HepG2 (cell line): ENCODE data around the gene COL9A3. TPM values are rescaled to one million over a fixed set of nuclear protein-coding genes. Genes with fewer than 3 reads are reported as not detected.

Experiments used
- ATM ChIP-seq: fragments of 450-650 bp; IDR thresholded peaks from 2 replicates; pipeline ENCODE4 v1.7.1; 2017; ENCODE audit warnings: mild to moderate bottlenecking, borderline replicate concordance
- DMTF1 ChIP-seq: sonication (generic); formaldehyde crosslinking; IDR thresholded peaks from 2 replicates; pipeline ENCODE4 v1.4.0; 2020; ENCODE audit warnings: mild to moderate bottlenecking, missing genetic modification reagents
- FOXC1 ChIP-seq: sonication (generic); formaldehyde crosslinking; IDR thresholded peaks from 2 replicates; pipeline ENCODE4 v1.8.0; 2022; ENCODE audit warnings: mild to moderate bottlenecking, missing genetic modification reagents, borderline replicate concordance
- PBX2 ChIP-seq: IDR thresholded peaks from 2 replicates; pipeline ENCODE4 v1.6.1; 2016; ENCODE audit warnings: control low read depth
- RARA ChIP-seq: IDR thresholded peaks from 2 replicates; pipeline ENCODE4 v1.6.1; 2016; ENCODE audit warnings: missing genetic modification reagents, missing compliant biosample characterization
- SAP130 ChIP-seq: IDR thresholded peaks from 2 replicates; pipeline ENCODE4 v1.6.1; 2016; ENCODE audit warnings: low read depth
- TBP ChIP-seq: sonication (generic); formaldehyde crosslinking; IDR thresholded peaks from 2 replicates; pipeline ENCODE4 v1.5.0; 2020; ENCODE audit warnings: missing genetic modification reagents
- ZNF18 ChIP-seq: sonication (generic); formaldehyde crosslinking; IDR thresholded peaks from 2 replicates; pipeline ENCODE4 v1.8.0; 2022; ENCODE audit warnings: mild to moderate bottlenecking, missing genetic modification reagents; ENCODE audit not compliant: insufficient replicate concordance
- ZNF274 ChIP-seq: sonication (generic); formaldehyde crosslinking; IDR thresholded peaks from 2 replicates; pipeline ENCODE4 v1.5.1; 2020; ENCODE audit warnings: mild to moderate bottlenecking, missing genetic modification reagents
- ZNF382 ChIP-seq: sonication (generic); formaldehyde crosslinking; IDR thresholded peaks from 2 replicates; pipeline ENCODE4 v1.5.0; 2020; ENCODE audit warnings: missing genetic modification reagents, mild to moderate bottlenecking, borderline replicate concordance
- ZNF503 ChIP-seq: sonication (generic); formaldehyde crosslinking; IDR thresholded peaks from 2 replicates; pipeline ENCODE4 v1.4.0; 2020; ENCODE audit warnings: missing genetic modification reagents
- ZNF609 ChIP-seq: sonication (generic); formaldehyde crosslinking; IDR thresholded peaks from 2 replicates; pipeline ENCODE4 v1.4.0; 2020; ENCODE audit warnings: mild to moderate bottlenecking, missing genetic modification reagents, borderline replicate concordance
- ZNF703 ChIP-seq: sonication (generic); formaldehyde crosslinking; IDR thresholded peaks from 2 replicates; pipeline ENCODE4 v1.5.1; 2020; ENCODE audit warnings: missing genetic modification reagents, mild to moderate bottlenecking, moderate library complexity, borderline replicate concordance
- polyA plus RNA-seq, 8 experiments: library from polyadenylated mRNA; depleted of rRNA in 3 of 8; stranded (reverse) in 7 of 8; unstranded in 1 of 8; fragments of >200 nt; fragmentation: Illumina TruSeq in 4 of 8; extraction: Trizol in 4 of 8; gene quantifications; 2 replicates each; pipeline versions ENCODE4 v1.2.1 to v1.2.3, GENCODE V29; 2011 to 2016; ENCODE audit warnings: low read depth in 4 of 8, missing spikeins in 1 of 8, mixed read lengths in 1 of 8; ENCODE audit not compliant: insufficient read depth in 1 of 8
- total RNA-seq, 5 experiments: library from RNA; depleted of rRNA; stranded (reverse); fragments of >200 nt; fragmentation: Illumina TruSeq; extraction: Trizol; gene quantifications; 2 replicates each; pipeline ENCODE4 v1.2.3, GENCODE V29; 2016; ENCODE audit warnings: low read depth in 1 of 5
- TF ChIP-seq, protein P1 (sequence below): sonication (generic); formaldehyde crosslinking; IDR thresholded peaks from 2 replicates; pipeline ENCODE4 v1.4.0; 2020; ENCODE audit warnings: mild to moderate bottlenecking, missing genetic modification reagents

COL9A3 gene
- total and polyA plus RNA-seq, 2 of the 13 experiments (the other 11 are each of a cell fraction or from before 2014, with no cell fraction given): 155 to 204 TPM

DNA sequence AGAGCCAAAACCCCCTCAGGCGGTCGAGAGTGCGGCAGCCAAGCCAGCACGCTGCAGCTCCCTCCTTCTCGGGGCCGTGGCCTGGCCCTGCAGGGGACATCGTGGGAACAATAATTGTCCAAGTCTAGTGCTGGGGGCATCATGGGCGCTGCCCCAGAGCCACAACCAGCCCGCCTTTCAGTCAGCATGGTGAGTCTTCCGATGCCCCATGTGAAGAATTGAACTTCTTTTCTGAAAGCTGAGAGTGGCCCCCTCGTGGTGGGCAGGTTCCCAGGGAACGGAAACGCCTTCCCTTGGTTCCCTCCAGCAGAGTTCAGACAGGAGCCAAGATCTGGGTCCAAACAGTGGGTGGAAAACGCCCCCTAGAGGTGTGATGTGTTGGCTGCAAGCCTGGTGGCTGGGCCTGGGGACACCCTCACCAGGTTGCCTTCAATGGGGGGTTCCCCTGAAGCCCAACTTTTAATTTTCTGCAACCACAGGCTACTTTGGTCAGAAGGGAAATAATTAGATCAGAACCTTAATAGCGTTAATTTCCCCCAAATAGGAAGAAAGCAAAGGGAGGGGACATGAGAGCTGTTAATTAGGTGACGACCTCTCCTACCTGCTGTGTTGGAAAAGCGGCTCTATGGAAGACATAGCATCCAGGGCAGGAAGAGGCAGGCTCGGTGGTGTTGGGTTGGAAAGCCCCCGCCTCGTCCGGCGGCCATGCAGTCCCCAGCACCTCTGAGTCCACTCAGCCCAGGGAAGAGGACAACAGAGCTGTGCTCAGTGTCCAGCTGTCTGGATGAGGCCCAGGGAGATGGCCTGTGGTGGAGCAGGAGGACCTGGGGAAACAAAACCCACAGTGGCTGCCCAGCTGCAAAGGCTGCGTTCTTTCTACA lies 25.3 kb upstream of the COL9A3 start (continued):
- TF ChIP-seq ZNF503 (CRISPR knock-in tag) (no peak; the same call in 1 of the 2 replicates), DMTF1 (CRISPR knock-in tag) (no peak), TBP (no peak), PBX2 (CRISPR knock-in tag) (no peak), ZNF382 (CRISPR knock-in tag) (no peak), SAP130 (CRISPR knock-in tag) (peak; percentile 86), ZNF703 (CRISPR knock-in tag) (no peak), FOXC1 (CRISPR knock-in tag) (no peak; the same call in 1 of the 2 replicates), ATM (no peak), ZNF274 (CRISPR knock-in tag) (peak; percentile 92), ZNF609 (CRISPR knock-in tag) (no peak), RARA (CRISPR knock-in tag) (peak; percentile 85), ZNF18 (no peak)
- TF ChIP-seq, protein P1, sequence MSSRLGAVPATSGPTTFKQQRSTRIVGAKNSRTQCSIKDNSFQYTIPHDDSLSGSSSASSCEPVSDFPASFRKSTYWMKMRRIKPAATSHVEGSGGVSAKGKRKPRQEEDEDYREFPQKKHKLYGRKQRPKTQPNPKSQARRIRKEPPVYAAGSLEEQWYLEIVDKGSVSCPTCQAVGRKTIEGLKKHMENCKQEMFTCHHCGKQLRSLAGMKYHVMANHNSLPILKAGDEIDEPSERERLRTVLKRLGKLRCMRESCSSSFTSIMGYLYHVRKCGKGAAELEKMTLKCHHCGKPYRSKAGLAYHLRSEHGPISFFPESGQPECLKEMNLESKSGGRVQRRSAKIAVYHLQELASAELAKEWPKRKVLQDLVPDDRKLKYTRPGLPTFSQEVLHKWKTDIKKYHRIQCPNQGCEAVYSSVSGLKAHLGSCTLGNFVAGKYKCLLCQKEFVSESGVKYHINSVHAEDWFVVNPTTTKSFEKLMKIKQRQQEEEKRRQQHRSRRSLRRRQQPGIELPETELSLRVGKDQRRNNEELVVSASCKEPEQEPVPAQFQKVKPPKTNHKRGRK: no peak
